Measurements from ENCODE around the gene KCTD17. TPM values are rescaled to one million over a fixed set of nuclear protein-coding genes. Genes with fewer than 3 reads are reported as not detected.

The KCTD17 gene
- total RNA-seq, 1 donor from 2014 or later = 31.3 TPM

DNA sequence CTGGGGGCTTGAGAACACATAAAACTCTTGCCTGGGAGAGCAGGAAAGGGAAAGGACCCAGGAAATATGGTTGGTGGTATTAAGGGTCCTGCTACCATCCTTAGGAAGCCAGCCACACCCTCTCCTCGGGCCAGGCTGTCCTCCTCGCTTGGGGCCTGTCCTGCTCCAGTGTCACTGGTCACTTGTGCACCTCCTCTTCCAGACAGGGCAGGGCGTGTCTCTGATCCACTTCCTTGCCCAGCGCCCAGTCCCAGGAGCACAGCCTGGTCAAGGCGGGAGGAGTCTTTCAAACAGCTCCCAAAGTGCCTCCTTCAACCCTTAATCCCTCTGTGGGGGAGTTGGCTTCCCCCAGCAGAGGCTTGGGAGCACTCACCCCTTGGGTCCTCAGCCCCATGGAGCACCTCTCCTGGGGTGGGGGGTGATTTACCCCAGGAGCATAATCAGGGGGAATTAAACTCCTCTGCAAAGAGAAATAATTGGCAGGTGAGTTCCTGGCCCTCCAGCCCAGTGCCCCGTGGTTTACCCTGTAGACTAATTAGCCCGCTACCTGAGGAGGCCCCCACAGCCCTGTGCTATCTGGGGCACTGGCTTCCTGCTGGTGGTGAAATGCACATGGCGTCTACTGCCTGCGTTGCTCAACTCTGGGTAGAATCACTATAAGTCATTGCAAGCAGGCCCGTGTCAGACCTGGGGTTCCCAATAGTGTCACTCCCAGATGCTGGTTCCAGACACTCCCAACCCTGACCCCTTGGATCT is 49.9 kb downstream of the KCTD17 start:
- H3K27ac Mint-ChIP-seq (ENCODE audit: unreplicated experiment) = no peak overlapping the region

DNA sequence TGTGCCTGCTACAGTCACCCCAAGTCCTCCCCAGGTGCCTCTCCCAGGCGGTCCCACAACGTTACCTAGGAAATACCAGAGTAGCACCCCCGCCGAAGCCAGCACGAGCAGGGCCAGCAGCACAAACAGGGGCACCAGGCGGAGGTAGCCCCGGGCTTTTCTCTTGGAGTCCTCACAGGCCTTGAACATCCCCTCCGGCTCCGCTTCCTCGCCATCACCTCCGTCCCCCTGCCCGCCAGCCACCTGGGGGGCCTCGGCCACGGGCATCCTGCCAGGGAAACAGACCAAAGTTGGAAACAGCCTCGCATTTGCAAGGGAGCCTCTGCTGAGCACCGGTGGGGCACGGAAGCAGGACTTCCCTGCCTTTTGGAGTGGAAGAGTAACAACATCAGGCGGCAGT is 51.6 kb downstream of the KCTD17 start:
- Mint-ChIP-seq H3K36me3 (ENCODE audit: low read depth, unreplicated experiment) (no peaks in the 10 kb centered on the region), H3K4me3 (ENCODE audit: unreplicated experiment) (no peak overlapping the region), H3K9me3 (ENCODE audit: unreplicated experiment) (no peaks in the 10 kb centered on the region), H3K27me3 (ENCODE audit: low read depth, unreplicated experiment) (peaks cover 79% of the 10 kb centered on the region), H3K27ac (ENCODE audit: unreplicated experiment) (no peak overlapping the region), H3K4me1 (ENCODE audit: low read depth, unreplicated experiment) (peaks cover 2% of the 10 kb centered on the region)
- Histone ChIP-seq H3K27me3 (ENCODE audit: insufficient read depth, low read length) (peaks cover 21% of the 10 kb centered on the region), H4K20me1 (ENCODE audit: insufficient read depth, low read length) (no peaks in the 10 kb centered on the region), H3K9me3 (ENCODE audit: insufficient read depth, low read depth, low read length) (no peaks in the 10 kb centered on the region), H3K4me1 (ENCODE audit: insufficient read depth, low read length) (no peaks in the 10 kb centered on the region), H3K4me2 (ENCODE audit: low read length) (no peak overlapping the region), H3K36me3 (ENCODE audit: insufficient read depth, low read length) (no peaks in the 10 kb centered on the region), H3K9ac (ENCODE audit: low read length) (no peak overlapping the region), H3K4me3 (ENCODE audit: insufficient read depth, low read depth, low read length) (no peak overlapping the region), H2AFZ (ENCODE audit: low read depth, low read length) (no peak overlapping the region), H3K27ac (ENCODE audit: low read depth, low read length) (no peak overlapping the region), H3K79me2 (ENCODE audit: insufficient read depth, low read length) (no peaks in the 10 kb centered on the region)
- TF ChIP-seq EZH2 (IDR thresholded peaks at IDR 0.05; ENCODE audit: insufficient read depth, low read length) = no peak
- TF ChIP-seq, protein P1, sequence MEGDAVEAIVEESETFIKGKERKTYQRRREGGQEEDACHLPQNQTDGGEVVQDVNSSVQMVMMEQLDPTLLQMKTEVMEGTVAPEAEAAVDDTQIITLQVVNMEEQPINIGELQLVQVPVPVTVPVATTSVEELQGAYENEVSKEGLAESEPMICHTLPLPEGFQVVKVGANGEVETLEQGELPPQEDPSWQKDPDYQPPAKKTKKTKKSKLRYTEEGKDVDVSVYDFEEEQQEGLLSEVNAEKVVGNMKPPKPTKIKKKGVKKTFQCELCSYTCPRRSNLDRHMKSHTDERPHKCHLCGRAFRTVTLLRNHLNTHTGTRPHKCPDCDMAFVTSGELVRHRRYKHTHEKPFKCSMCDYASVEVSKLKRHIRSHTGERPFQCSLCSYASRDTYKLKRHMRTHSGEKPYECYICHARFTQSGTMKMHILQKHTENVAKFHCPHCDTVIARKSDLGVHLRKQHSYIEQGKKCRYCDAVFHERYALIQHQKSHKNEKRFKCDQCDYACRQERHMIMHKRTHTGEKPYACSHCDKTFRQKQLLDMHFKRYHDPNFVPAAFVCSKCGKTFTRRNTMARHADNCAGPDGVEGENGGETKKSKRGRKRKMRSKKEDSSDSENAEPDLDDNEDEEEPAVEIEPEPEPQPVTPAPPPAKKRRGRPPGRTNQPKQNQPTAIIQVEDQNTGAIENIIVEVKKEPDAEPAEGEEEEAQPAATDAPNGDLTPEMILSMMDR (IDR thresholded peaks at IDR 0.05; ENCODE audit: insufficient read depth, low read depth, low read length) = no peak
- DNase-seq (ENCODE audit: low read depth) (no peak), FAIRE-seq (no peak)

More for the DNA sequence above, 49.9 kb downstream of the KCTD17 start:
- Mint-ChIP-seq H3K36me3 (ENCODE audit: low read depth, unreplicated experiment) (no peaks in the 10 kb centered on the region), H3K9me3 (ENCODE audit: unreplicated experiment) (peaks cover 3% of the 10 kb centered on the region), H3K27me3 (ENCODE audit: low read depth, unreplicated experiment) (peaks cover 75% of the 10 kb centered on the region), H3K4me3 (ENCODE audit: unreplicated experiment) (no peak overlapping the region), H3K4me1 (ENCODE audit: low read depth, unreplicated experiment) (peaks cover 2% of the 10 kb centered on the region)
- Histone ChIP-seq H3K79me2 (ENCODE audit: insufficient read depth, low read length) (no peaks in the 10 kb centered on the region), H3K9me3 (ENCODE audit: insufficient read depth, low read depth, low read length) (no peaks in the 10 kb centered on the region), H3K4me2 (ENCODE audit: low read length) (no peak overlapping the region), H3K27me3 (ENCODE audit: insufficient read depth, low read length) (peaks cover 30% of the 10 kb centered on the region), H3K36me3 (ENCODE audit: insufficient read depth, low read length) (no peaks in the 10 kb centered on the region), H3K27ac (ENCODE audit: low read depth, low read length) (no peak overlapping the region), H2AFZ (ENCODE audit: low read depth, low read length) (no peak overlapping the region), H4K20me1 (ENCODE audit: insufficient read depth, low read length) (no peaks in the 10 kb centered on the region), H3K4me1 (ENCODE audit: insufficient read depth, low read length) (no peaks in the 10 kb centered on the region), H3K4me3 (ENCODE audit: insufficient read depth, low read depth, low read length) (no peak overlapping the region), H3K9ac (ENCODE audit: low read length) (no peak overlapping the region)
- DNase-seq (ENCODE audit: low read depth) (no peak), FAIRE-seq (no peak)
- TF ChIP-seq EZH2 (IDR thresholded peaks at IDR 0.05; ENCODE audit: insufficient read depth, low read length) = no peak
- TF ChIP-seq, protein P1 (IDR thresholded peaks at IDR 0.05; ENCODE audit: insufficient read depth, low read depth, low read length) = no peak

All from astrocyte (in vitro differentiated cells and primary cell).